NCI-H1436 (cell line): Measurements from ENCODE around the gene SP5.
"Not testable (repeated sequence)": the region's sequence is repeated elsewhere in the genome, so short reads cannot be mapped to it uniquely, and the experiment has no call there.

ENCODE experiments used
- DNase-seq: peaks from one replicate; lab custom pipeline; 2025; lab: John Stamatoyannopoulos, UW

The SP5 gene

GRCh38 chr2:170715062-170715931 lies at the start of gene SP5:
Gene SP5 (plus strand): TSS chr2:170715337. CDS start chr2:170715513, 176 bp downstream.
- DNase-seq: peak; percentile 43

GRCh38 chr2:170665743-170666142 lies 49.4 kb upstream of the SP5 start:
- no peak for DNase-seq

GRCh38 chr2:170669909-170670308 lies 45.2 kb upstream of the SP5 start:
- DNase-seq: no peak

GRCh38 chr2:170670651-170671050 lies 44.5 kb upstream of the SP5 start:
- DNase-seq: no peak

GRCh38 chr2:170671079-170671478 lies 44.1 kb upstream of the SP5 start:
- no peak for DNase-seq

GRCh38 chr2:170674282-170674681 lies 40.9 kb upstream of the SP5 start:
- not testable (repeated sequence) for DNase-seq

- no peak for DNase-seq
Measured at GRCh38 chr2:170675701-170676100, 39.4 kb upstream of the SP5 start.

- no peak for DNase-seq
Measured at GRCh38 chr2:170679607-170680079, 35.5 kb upstream of the SP5 start.

- DNase-seq: no peak
Measured at GRCh38 chr2:170680172-170680941, 34.8 kb upstream of the SP5 start.

GRCh38 chr2:170681311-170681710 lies 33.8 kb upstream of the SP5 start:
- no peak for DNase-seq

GRCh38 chr2:170685591-170685990 lies 29.5 kb upstream of the SP5 start:
- no peak for DNase-seq

GRCh38 chr2:170689481-170689880 lies 25.7 kb upstream of the SP5 start:
- DNase-seq: no peak

GRCh38 chr2:170690640-170691039 lies 24.5 kb upstream of the SP5 start:
- no peak for DNase-seq

GRCh38 chr2:170694316-170694715 lies 20.8 kb upstream of the SP5 start:
- DNase-seq: no peak

- DNase-seq: no peak
Measured at GRCh38 chr2:170695521-170696410, 19.4 kb upstream of the SP5 start.

GRCh38 chr2:170696948-170697347 lies 18.2 kb upstream of the SP5 start:
- no peak for DNase-seq

GRCh38 chr2:170701011-170701410 lies 14.1 kb upstream of the SP5 start:
- no peak for DNase-seq

GRCh38 chr2:170703776-170704476 lies 11.2 kb upstream of the SP5 start:
- DNase-seq: no peak

- no peak for DNase-seq
Measured at GRCh38 chr2:170707821-170708795, 7.0 kb upstream of the SP5 start.

GRCh38 chr2:170710609-170710979 lies 4.5 kb upstream of the SP5 start:
- DNase-seq: no peak
